ENCODE measurements around the gene EPHA6.

EPHA6 gene

GRCh38 chr3:96813820-96814650 is at the start of gene EPHA6:
EPHA6 (plus strand) TSS chr3:96814594.
- no peak for DNase-seq

- DNase-seq: no peak
These were observed 37.6 kb upstream of the EPHA6 start for GRCh38 chr3:96776818-96777217.

- no peak for DNase-seq
These were observed 34.6 kb upstream of the EPHA6 start for GRCh38 chr3:96779810-96780209.

GRCh38 chr3:96796101-96796500 is 18.3 kb upstream of the EPHA6 start:
- no peak for DNase-seq

- no peak for DNase-seq
These were observed 10.5 kb upstream of the EPHA6 start for GRCh38 chr3:96803870-96804269.

- DNase-seq: no peak
These were observed 8.1 kb upstream of the EPHA6 start for GRCh38 chr3:96806341-96806740.

GRCh38 chr3:96813134-96813819 is 1.1 kb upstream of the EPHA6 start:
- DNase-seq: peak; percentile 56

GRCh38 chr3:96814651-96815567 is 515 bp downstream of the EPHA6 start:
- no peak for DNase-seq

GRCh38 chr3:96831175-96831574 is 16.8 kb downstream of the EPHA6 start:
- DNase-seq: no peak

GRCh38 chr3:96833301-96833700 is 18.9 kb downstream of the EPHA6 start:
- no peak for DNase-seq

- DNase-seq: no peak
These were observed 21.9 kb downstream of the EPHA6 start for GRCh38 chr3:96836153-96836915.

GRCh38 chr3:96843505-96844203 is 29.3 kb downstream of the EPHA6 start:
- no peak for DNase-seq

GRCh38 chr3:96844204-96844514 is 29.8 kb downstream of the EPHA6 start:
- no peak for DNase-seq

- DNase-seq: no peak
These were observed 38.5 kb downstream of the EPHA6 start for GRCh38 chr3:96852849-96853248.

- DNase-seq: no peak
These were observed 46.5 kb downstream of the EPHA6 start for GRCh38 chr3:96860882-96861281.

- peak; percentile 0 for DNase-seq
These were observed 48.8 kb downstream of the EPHA6 start for GRCh38 chr3:96863129-96863740.

- no peak for DNase-seq
These were observed 51.2 kb downstream of the EPHA6 start for GRCh38 chr3:96865605-96866004.

- no peak for DNase-seq
These were observed 54.9 kb downstream of the EPHA6 start for GRCh38 chr3:96869316-96869715.

GRCh38 chr3:96877510-96877909 is 63.1 kb downstream of the EPHA6 start:
- no peak for DNase-seq

GRCh38 chr3:96900031-96900430 is 85.6 kb downstream of the EPHA6 start:
- no peak for DNase-seq

GRCh38 chr3:96900566-96900965 is 86.2 kb downstream of the EPHA6 start:
- DNase-seq: no peak

- DNase-seq: no peak
These were observed 101.1 kb downstream of the EPHA6 start for GRCh38 chr3:96915445-96915844.

All from GDM1 (cell line).